ENCODE data around the gene CNKSR1. TPM values are rescaled to one million over a fixed set of nuclear protein-coding genes. Genes with fewer than 3 reads are reported as not detected.

The CNKSR1 gene
- total RNA-seq, 2 experiments from 2014 or later, result 2.5 TPM

GRCh38 chr1:26164861-26165842 lies 12.1 kb upstream of the CNKSR1 start:
- Histone ChIP-seq H3K4me3 (ENCODE audit: low read depth, low read length, poor library complexity, severe bottlenecking) (no peak overlapping the region), H4K20me1 (ENCODE audit: insufficient read depth, low read length) (no peaks in the 10 kb centered on the region), H3K27ac (ENCODE audit: low read depth, low read length, poor library complexity, severe bottlenecking) (no peak overlapping the region), H3K36me3 (ENCODE audit: insufficient read depth, low read length) (no peaks in the 10 kb centered on the region), H3K9me2 (ENCODE audit: insufficient read depth, low read length) (no peaks in the 10 kb centered on the region), H3K79me2 (ENCODE audit: insufficient read depth, low read depth, low read length) (peaks cover 3% of the 10 kb centered on the region; the same call in 1 of the 2 replicates), H2AFZ (ENCODE audit: low read length) (no peak overlapping the region), H3K9me3 (ENCODE audit: low read length) (no peaks in the 10 kb centered on the region), H3K4me1 (ENCODE audit: insufficient read depth, low read length, poor library complexity, severe bottlenecking) (no peaks in the 10 kb centered on the region), H3K4me2 (ENCODE audit: low read length) (no peak overlapping the region)
- ChIA-PET CTCF (ENCODE audit: unreplicated experiment) (no interaction called here), POLR2A (no interaction called here)
- BruUV-seq (replicated peaks), result no TSS peak
- TF ChIP-seq EZH2phosphoT487 (IDR thresholded peaks at IDR 0.05; ENCODE audit: borderline replicate concordance, low read depth, low read length) (no peak), CTCF (conservative IDR thresholded peaks at IDR 0.05; ENCODE audit: low read length) (no peak)
- intact Hi-C loops (cut with micrococcal nuclease; ENCODE audit: unreplicated experiment), result no loop called here
- no peak for DNase-seq (ENCODE audit: low spot score)

- Histone ChIP-seq H3K4me1 (ENCODE audit: insufficient read depth, low read length, poor library complexity, severe bottlenecking) (peaks cover 9% of the 10 kb centered on the region), H3K79me2 (ENCODE audit: insufficient read depth, low read depth, low read length) (peaks cover 14% of the 10 kb centered on the region), H4K20me1 (ENCODE audit: insufficient read depth, low read length) (no peaks in the 10 kb centered on the region), H3K36me3 (ENCODE audit: insufficient read depth, low read length) (peaks cover 10% of the 10 kb centered on the region; the same call in 1 of the 2 replicates), H3K9me2 (ENCODE audit: insufficient read depth, low read length) (no peaks in the 10 kb centered on the region), H3K4me2 (ENCODE audit: low read length) (no peak overlapping the region), H3K4me3 (ENCODE audit: low read depth, low read length, poor library complexity, severe bottlenecking) (no peak overlapping the region), H3K9me3 (ENCODE audit: low read length) (no peaks in the 10 kb centered on the region), H2AFZ (ENCODE audit: low read length) (no peak overlapping the region), H3K27ac (ENCODE audit: low read depth, low read length, poor library complexity, severe bottlenecking) (no peak overlapping the region)
- DNase-seq (ENCODE audit: low spot score), result no peak
- CTCF ChIA-PET (ENCODE audit: unreplicated experiment), result no interaction called here
- intact Hi-C loops (cut with micrococcal nuclease; ENCODE audit: unreplicated experiment), result no loop called here
- TF ChIP-seq CTCF (conservative IDR thresholded peaks at IDR 0.05; ENCODE audit: low read length) (no peak), EZH2phosphoT487 (IDR thresholded peaks at IDR 0.05; ENCODE audit: borderline replicate concordance, low read depth, low read length) (no peak)
- no TSS peak for BruUV-seq (replicated peaks)
- POLR2A ChIA-PET, result no interaction called here
Observed at GRCh38 chr1:26166719-26167281, 10.5 kb upstream of the CNKSR1 start.

All from OCI-LY7 (cell line).